Osteocyte (in vitro differentiated cells): Measurements from ENCODE around the gene CDCA8. TPM values are rescaled to one million over a fixed set of nuclear protein-coding genes. Genes with fewer than 3 reads are reported as not detected.

Source experiments
- DNase-seq: peaks from one replicate; pipeline ENCODE4 v3.0.0; 2021; ENCODE audit warnings: mixed read lengths; ENCODE audit not compliant: unreplicated experiment; ENCODE audit errors: extremely low spot score
- H3K27ac Mint-ChIP-seq: one replicate; pipeline ENCODE4 v1.8.0; 2021; ENCODE audit warnings: mild to moderate bottlenecking, mixed read lengths; ENCODE audit not compliant: unreplicated experiment
- H3K27me3 Mint-ChIP-seq: one replicate; pipeline ENCODE4 v1.8.0; 2021; ENCODE audit warnings: mixed read lengths; ENCODE audit not compliant: unreplicated experiment
- H3K36me3 Mint-ChIP-seq: one replicate; pipeline ENCODE4 v1.8.0; 2021; ENCODE audit warnings: mixed read lengths; ENCODE audit not compliant: unreplicated experiment
- H3K4me1 Mint-ChIP-seq: one replicate; pipeline ENCODE4 v1.8.0; 2021; ENCODE audit warnings: mixed read lengths; ENCODE audit not compliant: unreplicated experiment
- H3K4me3 Mint-ChIP-seq: one replicate; pipeline ENCODE4 v1.8.0; 2021; ENCODE audit warnings: mild to moderate bottlenecking, moderate library complexity, mixed read lengths; ENCODE audit not compliant: unreplicated experiment
- H3K9me3 Mint-ChIP-seq: one replicate; pipeline ENCODE4 v1.8.0; 2021; ENCODE audit warnings: mixed read lengths; ENCODE audit not compliant: unreplicated experiment
- total RNA-seq: library from RNA; stranded (reverse); gene quantifications from 2 replicates; pipeline ENCODE4 v1.2.1, GENCODE V29; 2021
- TF ChIP-seq, protein P1 (sequence below): fragments of 200-600 bp; sonication (generic); IDR thresholded peaks from 2 replicates; pipeline ENCODE4 v1.5.0; 2021; ENCODE audit warnings: antibody characterized with exemption, mild to moderate bottlenecking, moderate library complexity

CDCA8 gene
- total RNA-seq, 1 donor from 2014 or later: 7.6 TPM

DNA sequence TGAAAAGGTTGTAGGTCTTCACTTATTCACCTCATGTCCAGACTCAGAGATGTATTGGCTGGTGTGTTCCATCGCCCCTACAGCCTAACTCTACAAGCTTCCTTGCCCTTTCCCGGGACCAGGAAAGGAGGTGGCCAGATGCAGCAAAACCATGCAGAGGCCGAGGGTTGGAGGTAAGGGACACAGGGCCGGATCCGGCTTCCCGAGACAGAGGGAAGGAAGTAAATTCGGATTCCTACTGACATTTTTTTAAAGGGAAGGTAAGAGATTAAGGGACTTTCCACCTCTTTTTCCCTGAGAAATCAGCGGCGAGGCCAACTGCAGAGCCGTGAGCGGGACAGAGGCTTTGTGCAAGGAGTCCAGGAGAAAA lies 59.9 kb downstream of the CDCA8 start:
- TF ChIP-seq, protein P1, sequence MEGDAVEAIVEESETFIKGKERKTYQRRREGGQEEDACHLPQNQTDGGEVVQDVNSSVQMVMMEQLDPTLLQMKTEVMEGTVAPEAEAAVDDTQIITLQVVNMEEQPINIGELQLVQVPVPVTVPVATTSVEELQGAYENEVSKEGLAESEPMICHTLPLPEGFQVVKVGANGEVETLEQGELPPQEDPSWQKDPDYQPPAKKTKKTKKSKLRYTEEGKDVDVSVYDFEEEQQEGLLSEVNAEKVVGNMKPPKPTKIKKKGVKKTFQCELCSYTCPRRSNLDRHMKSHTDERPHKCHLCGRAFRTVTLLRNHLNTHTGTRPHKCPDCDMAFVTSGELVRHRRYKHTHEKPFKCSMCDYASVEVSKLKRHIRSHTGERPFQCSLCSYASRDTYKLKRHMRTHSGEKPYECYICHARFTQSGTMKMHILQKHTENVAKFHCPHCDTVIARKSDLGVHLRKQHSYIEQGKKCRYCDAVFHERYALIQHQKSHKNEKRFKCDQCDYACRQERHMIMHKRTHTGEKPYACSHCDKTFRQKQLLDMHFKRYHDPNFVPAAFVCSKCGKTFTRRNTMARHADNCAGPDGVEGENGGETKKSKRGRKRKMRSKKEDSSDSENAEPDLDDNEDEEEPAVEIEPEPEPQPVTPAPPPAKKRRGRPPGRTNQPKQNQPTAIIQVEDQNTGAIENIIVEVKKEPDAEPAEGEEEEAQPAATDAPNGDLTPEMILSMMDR: no peak
- Mint-ChIP-seq H3K27ac (no peak overlapping the region), H3K9me3 (no peaks in the 10 kb centered on the region), H3K4me3 (peak overlapping the region; percentile 57), H3K4me1 (peaks cover 4% of the 10 kb centered on the region), H3K36me3 (no peaks in the 10 kb centered on the region), H3K27me3 (peaks cover 46% of the 10 kb centered on the region)
- no peak for DNase-seq

DNA sequence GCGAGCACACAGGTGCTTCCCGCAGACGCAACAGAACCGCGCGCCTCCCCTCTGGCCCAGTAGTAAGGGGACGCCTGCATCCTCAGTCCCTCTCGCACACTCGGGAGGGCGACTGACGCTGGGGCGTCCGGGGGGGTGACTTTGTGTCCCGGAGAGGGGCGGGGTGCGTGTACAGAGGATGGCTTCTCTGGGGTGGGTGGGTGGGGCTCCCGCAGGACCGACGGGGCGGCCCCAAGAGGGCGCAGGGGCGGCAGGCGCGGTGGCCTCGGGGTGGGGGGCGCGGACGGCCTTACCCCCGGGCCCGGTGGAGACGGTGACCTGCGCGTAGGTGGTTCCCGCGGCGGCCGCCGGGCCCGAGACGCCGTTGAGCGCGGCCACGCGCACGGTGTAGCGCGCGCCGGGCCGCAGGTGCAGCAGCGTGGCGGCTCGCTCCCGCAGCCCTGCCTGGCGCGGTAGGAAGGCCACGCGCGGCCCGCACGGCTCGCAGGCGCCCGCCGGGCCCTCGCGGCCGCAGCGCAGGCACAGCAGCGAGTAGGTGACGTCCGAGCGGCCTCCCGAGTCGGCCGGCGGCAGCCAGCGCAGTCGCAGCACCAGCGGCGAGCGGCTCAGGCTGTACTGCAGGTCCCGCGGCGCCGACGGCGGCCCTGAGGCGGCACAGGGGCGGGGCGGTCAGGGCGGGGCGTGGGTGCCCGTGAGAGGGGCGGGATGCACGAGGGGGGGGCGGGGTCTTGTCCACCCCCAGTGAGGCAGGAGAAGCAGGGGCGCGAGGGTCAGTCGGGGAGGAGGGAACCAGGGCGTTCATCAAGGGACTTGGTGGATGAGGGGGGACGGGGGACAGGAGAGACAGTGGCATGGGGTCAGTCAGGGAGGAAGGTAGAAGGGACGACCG lies 60.5 kb downstream of the CDCA8 start:
- H3K9me3 Mint-ChIP-seq: no peaks in the 10 kb centered on the region
- no peak overlapping the region for H3K27ac Mint-ChIP-seq
- peaks cover 4% of the 10 kb centered on the region for H3K4me1 Mint-ChIP-seq
- DNase-seq: no peak
- TF ChIP-seq, protein P1: no peak
- no peaks in the 10 kb centered on the region for H3K36me3 Mint-ChIP-seq
- peak overlapping the region; percentile 57 for H3K4me3 Mint-ChIP-seq
- peaks cover 46% of the 10 kb centered on the region for H3K27me3 Mint-ChIP-seq

DNA sequence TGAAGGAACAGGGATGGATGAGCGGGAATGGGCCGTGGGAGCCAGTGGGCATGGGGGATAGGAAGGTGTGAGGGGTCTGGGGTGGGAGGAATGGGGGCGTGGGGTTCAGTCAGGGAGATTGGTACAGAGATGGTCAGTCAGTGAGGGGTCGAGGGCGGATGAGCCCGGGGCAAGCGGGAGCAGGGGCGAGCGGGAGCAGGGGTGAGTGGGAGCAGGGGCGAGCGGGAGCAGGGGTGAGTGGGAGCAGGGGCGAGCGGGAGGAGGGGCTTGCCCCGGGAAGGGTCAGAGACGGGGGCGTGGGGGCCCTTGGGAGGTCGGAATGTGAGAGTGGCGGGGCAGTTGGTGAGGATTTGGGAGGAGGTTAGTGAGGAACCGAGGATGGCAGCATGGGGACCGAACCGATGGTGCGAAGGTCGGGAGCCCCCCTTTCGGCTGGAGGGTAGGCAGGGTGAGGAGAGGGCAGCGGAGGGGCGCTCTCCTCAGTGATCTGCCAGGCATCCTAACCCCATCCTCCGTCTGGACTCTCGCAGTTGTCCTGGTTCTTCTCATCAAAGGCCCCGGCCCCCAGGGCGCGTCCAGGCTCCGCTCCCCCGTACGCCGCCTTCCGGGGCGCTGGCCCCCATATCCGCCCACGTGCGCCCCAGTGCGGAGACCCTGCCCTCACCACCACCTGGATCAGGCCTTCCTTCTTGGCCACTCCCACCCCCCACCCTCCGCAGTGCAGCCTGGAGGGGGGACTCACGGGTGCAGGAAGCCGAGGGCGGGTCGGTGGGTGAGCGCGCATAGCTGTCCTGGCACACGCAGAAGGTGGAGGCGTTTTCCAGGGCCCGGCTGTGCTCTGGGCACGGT lies 61.4 kb downstream of the CDCA8 start:
- Mint-ChIP-seq H3K36me3 (no peaks in the 10 kb centered on the region), H3K4me1 (peaks cover 4% of the 10 kb centered on the region), H3K4me3 (peak overlapping the region; percentile 53), H3K27me3 (peaks cover 43% of the 10 kb centered on the region), H3K9me3 (no peaks in the 10 kb centered on the region), H3K27ac (no peak overlapping the region)
- DNase-seq: no peak
- TF ChIP-seq, protein P1: no peak

DNA sequence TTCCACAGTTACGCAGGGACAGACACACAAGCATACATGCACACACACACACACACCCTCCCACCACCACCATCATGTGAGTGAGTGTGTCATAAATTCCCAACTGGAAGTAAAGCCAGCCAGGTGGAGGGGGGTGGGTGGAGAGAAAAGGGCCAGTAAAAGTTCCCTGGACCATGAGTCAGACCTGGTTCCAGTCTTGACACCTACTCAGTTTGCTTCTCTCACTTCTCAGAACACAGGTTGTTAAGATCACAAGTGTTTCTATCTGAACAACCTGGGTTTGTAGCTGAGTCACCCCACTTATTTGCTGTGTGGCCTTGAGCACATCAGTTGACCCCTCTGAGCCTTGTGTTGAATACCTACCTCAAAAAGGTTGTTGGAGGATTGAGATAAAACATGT lies 63.0 kb downstream of the CDCA8 start:
- TF ChIP-seq, protein P1: no peak
- no peak for DNase-seq
- H3K27ac Mint-ChIP-seq: no peak overlapping the region
- H3K27me3 Mint-ChIP-seq: peaks cover 40% of the 10 kb centered on the region
- H3K4me3 Mint-ChIP-seq: no peak overlapping the region
- H3K4me1 Mint-ChIP-seq: peaks cover 4% of the 10 kb centered on the region
- no peaks in the 10 kb centered on the region for H3K9me3 Mint-ChIP-seq
- H3K36me3 Mint-ChIP-seq: no peaks in the 10 kb centered on the region
